ENCODE results near the gene SERTAD3.
A peak's percentile ranks its signal among the peaks of the same experiment; 100 is the strongest.
"Not testable (repeated sequence)": the region's sequence is repeated elsewhere in the genome, so short reads cannot be mapped to it uniquely, and the experiment has no call there.

Gene SERTAD3

DNA sequence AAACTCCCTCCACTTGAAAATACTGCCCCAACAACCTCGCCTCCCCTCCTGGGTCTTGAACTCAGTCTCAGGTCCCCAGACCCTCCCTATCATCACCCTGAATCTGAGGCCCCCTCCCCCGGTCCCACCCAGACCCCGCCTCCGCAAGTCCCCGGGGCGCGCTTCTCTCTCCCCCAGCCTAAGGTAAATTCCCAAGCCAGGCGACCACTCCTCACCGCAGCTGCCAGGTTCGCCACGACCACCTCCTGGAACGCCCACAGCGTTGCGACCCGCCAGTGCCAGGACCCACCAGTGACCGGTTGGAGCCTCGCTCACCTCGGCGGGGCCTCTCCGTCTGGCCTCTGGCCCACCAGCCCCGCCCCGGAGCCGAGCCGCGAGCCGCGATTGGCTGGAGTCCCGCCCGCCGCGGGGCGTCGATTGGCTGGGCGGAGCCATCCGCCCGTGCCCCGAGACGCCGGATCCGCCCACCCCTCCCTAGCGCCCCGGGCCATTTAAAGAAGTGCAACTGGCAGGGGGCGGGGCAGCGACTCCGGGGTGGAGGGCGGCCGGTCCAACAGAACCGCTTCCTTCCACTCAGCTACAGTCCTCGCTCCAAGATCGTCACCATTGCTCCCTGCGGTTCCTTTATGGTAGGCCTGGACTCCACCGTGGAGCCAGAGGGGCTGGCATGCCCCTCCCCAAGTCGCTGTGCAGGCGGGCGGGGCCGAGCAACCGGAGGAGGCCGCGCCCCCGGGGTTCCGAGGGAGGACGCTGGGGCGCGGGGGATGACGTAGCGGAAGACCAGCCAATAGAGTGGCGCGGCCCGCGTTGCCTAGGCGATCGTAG, at the start of gene SERTAD3:
Gene SERTAD3, minus strand, starts transcription at position 336 of the 825 bp plus-strand sequence. CDS start 2,255 bp downstream, outside the sequence.
- peak; percentile 91 for DNase-seq (ENCODE audit: low spot score)

GRCh38 chr19:40493778-40494177, 49.6 kb upstream of the SERTAD3 start:
- DNase-seq (ENCODE audit: low spot score): no peak

- DNase-seq (ENCODE audit: low spot score): no peak
Measured at GRCh38 chr19:40492274-40492673, 48.1 kb upstream of the SERTAD3 start.

DNA sequence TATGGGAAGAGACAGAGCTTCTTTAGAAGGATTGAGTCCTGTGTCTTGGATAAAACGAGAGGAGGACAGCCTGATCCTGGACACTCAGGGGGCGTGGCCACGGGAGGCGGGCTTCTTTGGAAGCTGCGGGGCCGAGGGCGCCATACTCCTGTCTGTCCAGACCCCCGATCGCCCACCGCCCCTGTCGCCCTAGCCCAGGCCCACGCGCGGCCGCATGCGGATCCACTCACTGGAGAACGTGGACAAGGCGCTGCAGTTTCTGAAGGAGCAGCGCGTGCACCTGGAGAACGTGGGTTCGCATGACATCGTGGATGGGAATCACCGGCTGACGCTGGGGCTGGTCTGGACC, 45.7 kb upstream of the SERTAD3 start:
- DNase-seq (ENCODE audit: low spot score): no peak

DNA sequence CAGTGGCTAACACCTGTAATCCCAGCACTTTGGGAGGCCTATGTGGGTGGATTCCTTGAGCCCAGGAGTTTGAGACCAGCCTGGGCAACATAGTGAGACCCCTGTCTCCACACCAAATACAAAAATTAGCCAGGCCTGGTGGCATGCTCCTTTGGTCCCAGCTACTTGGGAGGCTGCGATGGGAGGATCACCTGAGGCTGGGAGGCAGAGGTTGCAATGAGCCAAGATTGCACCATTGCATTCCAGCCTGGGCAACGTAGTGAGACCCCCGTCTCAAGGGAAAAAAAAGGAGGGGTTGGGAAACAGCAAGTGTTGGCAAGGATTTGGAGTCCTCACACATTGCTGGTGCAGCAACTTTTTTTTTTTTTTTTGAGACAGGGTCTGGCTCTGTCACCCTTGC, 41.9 kb upstream of the SERTAD3 start:
- DNase-seq (ENCODE audit: low spot score): no peak

DNA sequence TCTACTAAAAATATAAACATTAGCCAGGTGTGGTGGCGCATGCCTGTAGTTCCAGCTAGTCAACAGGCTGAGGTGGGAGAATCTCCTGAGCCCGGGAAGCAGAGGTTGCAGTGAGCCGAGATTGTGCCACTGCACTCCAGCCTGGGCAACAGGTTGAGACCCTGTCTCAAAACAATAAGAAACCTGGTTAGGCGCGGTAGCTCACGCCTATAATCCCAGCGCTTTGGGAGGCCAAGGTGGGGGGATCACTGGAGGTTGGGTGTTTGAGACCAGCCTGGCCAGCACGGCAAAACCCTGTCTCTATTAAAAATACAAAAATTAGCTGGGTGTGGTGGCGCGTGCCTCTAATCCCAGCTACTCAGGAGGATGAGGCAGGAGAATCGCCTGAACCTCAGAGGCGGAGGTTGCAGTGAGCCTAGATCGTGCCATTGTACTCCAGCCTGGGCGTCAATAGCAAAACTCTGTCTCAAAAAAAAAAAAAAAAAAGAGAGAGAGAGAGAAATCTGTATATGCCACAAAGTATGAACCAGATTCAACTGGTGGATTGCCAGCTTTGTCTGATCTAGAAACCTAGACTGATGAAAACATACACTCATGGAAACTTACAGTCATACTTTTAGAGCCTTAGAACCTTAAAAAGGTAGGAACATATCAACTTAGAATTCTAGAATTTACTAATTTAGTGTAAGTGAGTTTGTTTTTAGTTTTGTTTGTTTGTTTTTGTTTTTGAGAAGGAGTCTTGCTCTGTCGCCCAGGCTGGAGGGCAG, 31.9 kb upstream of the SERTAD3 start:
- not testable (repeated sequence) for DNase-seq (ENCODE audit: low spot score)

DNA sequence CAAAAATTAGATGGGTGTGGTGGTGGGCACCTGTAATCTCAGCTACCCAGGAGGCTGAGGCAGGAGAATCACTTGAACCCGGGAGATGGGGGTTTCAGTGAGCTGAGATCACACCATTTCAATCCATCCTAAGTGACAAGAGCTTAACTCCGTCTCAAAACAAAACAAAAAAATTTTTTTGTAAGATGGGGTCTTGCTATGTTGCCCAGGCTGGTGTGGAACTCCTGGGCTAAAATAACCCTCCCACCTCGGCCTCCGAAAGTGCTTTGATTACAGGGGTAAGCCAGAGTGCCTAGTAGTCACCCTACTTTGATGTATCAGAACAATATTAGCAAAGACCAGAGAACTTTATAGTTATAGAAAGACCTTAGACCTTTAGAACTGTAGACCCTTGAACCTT, 30.6 kb upstream of the SERTAD3 start:
- DNase-seq (ENCODE audit: low spot score): no peak

DNA sequence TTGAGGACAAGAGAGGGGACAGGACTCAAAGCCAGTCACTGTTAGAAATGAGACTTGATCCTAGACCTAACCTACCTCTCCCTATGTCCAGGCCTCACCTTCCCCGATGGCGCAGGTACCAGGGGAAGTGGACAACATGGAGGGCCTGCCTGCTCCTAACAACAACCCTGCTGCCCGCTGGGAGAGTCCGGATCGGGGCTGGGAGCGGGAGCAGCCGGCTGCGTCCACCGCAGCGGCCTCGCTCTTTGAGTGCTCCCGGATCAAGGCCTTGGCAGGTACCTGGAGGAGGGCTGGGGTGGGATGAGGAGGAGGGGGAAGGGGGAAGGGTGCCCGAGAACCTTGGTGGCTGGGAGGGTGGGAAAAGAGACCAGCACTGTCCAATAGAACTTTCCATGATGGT, 28.4 kb upstream of the SERTAD3 start:
- no peak for DNase-seq (ENCODE audit: low spot score)

DNA sequence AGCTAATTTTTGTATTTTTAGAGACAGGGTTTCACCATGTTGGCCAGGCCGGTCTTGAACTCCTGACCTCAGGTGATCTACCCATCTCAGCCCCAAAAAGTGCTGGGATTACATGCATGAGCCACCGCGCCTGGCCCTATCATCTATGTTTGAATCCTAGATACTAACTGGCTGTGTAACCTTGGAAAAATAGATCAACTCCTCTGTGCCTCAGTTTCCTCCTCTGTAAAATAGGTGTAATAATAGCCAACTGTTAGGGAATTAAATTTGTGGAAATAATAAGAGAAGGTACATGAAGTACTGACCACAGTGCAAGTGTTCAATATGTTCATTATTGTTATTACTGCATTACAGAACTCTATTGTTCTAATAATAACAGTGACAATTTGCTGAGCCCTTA, 27.0 kb upstream of the SERTAD3 start:
- DNase-seq (ENCODE audit: low spot score): no peak

- no peak for DNase-seq (ENCODE audit: low spot score)
Measured at GRCh38 chr19:40469011-40469410, 24.9 kb upstream of the SERTAD3 start.

DNA sequence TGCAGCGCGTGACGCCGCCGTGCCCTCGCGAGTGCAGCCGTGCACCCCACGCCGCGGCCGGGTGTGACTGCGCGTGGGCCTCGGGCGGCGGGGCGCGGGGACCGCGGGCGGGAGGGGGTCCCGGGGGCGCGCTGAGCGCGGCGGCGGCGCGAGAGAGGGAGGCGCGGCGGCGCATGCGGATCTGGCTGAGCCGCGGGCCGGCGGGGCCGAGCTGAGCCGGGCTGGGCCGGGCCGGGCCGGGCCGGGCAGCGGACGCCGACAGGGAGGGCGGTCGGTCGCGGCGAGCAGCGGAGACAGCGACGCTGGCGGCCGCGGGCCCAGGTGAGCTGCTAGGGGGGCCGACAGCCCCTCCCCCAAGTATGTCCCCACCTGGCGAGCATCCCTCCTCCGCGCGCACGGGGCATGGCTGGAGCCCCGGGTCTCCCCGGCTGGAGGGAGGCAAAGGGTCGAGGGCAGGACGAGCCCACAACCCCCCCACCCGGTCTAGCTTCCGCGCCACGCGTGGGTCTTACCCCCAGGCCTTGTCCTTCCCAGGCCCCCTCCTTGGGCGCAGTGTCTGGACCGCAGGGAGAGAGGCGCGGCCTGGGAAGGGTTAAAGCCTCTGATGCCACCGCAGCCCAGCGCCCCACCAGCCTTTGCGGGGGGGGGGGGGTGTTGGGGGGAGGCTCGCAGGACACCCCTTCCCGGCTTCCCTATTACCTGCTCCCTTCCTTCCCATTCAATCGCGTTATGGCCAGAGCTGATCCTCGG, 23.0 kb upstream of the SERTAD3 start, which contains the start of gene SPTBN4:
Gene SPTBN4, plus strand, starts transcription at position 17 of the 750 bp plus-strand sequence. CDS start 5,621 bp downstream, outside the sequence.
- no peak for DNase-seq (ENCODE audit: low spot score)

DNA sequence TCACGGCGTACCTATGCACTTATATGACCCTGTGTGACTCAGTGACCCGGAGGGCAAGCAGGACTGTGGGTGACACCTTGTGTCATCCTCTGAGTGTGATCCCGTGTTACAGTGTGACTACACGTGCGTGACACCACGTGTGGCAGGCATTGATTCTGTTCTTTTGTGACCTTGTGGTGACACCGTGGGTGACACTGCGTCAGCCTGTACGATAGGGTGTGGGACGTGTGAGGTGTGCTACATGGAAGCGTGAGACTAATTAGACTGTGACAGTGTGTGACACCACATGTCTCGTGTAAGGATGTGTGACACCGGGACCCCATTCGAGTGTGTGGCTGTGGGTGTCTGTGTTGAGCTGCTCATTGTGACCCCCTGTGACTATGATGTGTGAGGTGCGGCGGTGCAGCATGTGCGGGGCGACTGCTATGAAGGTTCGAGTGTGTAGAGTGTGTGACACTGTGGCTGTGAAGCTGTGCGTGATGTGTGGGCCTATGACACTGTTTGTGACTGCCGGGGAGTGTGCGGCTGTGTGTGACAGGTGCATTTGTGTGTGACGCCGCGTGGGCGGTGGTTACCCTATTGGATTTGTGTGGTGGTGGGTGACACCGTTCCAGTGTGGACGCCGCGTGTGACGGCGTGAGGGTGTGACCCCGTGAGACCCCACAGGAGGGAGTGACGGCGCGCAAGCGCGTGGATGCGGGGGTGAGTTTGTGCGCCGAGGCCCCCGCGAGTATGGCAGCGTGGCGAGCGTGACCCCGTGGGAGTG, 22.3 kb upstream of the SERTAD3 start:
- no peak for DNase-seq (ENCODE audit: low spot score)

GRCh38 chr19:40465557-40466218, 21.6 kb upstream of the SERTAD3 start, which contains the start of gene BLVRB:
Gene BLVRB, minus strand, starts transcription at chr19:40465745. Its CDS starts 57 bp downstream, at chr19:40465688.
- DNase-seq (ENCODE audit: low spot score): peak; percentile 99

GRCh38 chr19:40465025-40465556, 21.0 kb upstream of the SERTAD3 start:
- DNase-seq (ENCODE audit: low spot score): peak; percentile 15

DNA sequence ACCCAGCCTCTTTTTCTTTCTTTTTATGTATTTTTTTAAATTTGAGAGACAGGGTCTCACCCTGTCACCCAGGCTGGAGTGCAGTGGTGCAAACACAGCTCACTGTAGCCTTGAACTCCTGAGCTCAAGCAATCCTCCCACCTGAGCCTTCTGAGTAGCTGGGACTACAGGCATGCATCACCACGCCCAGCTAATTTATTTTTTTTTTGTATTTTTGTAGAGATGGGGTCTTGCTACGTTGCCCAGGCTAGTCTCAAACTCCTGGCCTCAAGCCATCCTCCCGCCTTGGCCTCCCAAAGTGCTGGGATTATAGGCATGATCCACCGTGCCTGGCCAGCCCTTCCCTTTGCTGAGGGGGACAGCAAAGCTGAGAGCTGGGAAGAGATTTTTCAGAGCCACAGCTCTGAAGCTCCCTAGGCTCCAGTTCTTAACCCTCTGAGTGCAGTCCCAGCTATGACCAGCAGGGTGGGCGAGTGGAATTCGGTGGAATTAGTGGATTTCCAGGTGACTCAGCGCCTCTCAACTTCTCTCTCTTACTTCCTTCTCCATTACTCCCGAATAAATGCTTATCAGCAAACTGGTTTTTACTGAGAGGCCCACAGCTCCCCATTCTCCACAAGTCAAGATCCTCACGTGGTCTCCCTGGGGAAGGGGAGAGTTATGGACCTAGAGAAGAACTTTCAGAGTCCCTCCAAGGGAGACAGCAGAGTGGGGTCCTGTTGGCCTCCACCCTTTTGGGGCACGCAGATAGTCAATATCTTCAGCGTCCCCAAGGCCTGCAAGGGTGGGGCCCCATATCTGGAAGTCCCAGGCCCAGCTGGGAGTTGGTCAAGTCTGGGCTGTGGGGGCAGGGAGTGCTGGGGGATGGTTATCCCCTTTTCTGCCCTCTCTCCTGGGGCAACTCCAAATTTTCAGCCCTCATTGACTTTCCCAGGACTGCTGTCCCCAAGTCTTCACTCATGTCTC, 20.2 kb upstream of the SERTAD3 start:
- peak; percentile 88 for DNase-seq (ENCODE audit: low spot score)

- not testable (repeated sequence) for DNase-seq (ENCODE audit: low spot score)
Measured at GRCh38 chr19:40463587-40464037, 19.5 kb upstream of the SERTAD3 start.

GRCh38 chr19:40461669-40462221, 17.6 kb upstream of the SERTAD3 start:
- no peak for DNase-seq (ENCODE audit: low spot score)

GRCh38 chr19:40460185-40460584, 16.1 kb upstream of the SERTAD3 start:
- no peak for DNase-seq (ENCODE audit: low spot score)

GRCh38 chr19:40458597-40458974, 14.5 kb upstream of the SERTAD3 start:
- DNase-seq (ENCODE audit: low spot score): no peak

Data from kidney capillary endothelial cell (primary cell).